ENCODE data around the gene SEPTIN10.

The SEPTIN10 gene

GRCh38 chr2:109527079-109527478, 86.7 kb downstream of the SEPTIN10 start:
- Histone ChIP-seq H3K27me3 (ENCODE audit: insufficient read depth, low read length) (no peaks in the 10 kb centered on the region), H3K4me3 (ENCODE audit: low read length) (no peak overlapping the region), H3K36me3 (ENCODE audit: insufficient read depth, low read length) (no peaks in the 10 kb centered on the region), H3K4me1 (ENCODE audit: insufficient read depth, low read length) (no peaks in the 10 kb centered on the region), H2AFZ (ENCODE audit: low read depth, low read length) (no peak overlapping the region), H3K9me3 (ENCODE audit: low read length) (no peaks in the 10 kb centered on the region)

- H3K4me3 ChIP-seq (ENCODE audit: low read length), result no peak overlapping the region
- no peaks in the 10 kb centered on the region for H3K9me3 ChIP-seq (ENCODE audit: low read length)
- H3K27me3 ChIP-seq (ENCODE audit: insufficient read depth, low read length), result no peaks in the 10 kb centered on the region
Measured at GRCh38 chr2:109526442-109526970, 87.3 kb downstream of the SEPTIN10 start.

GRCh38 chr2:109525836-109526235, 87.9 kb downstream of the SEPTIN10 start:
- no peaks in the 10 kb centered on the region for H3K36me3 ChIP-seq (ENCODE audit: insufficient read depth, low read length)
- H3K27me3 ChIP-seq (ENCODE audit: insufficient read depth, low read length), result no peaks in the 10 kb centered on the region
- no peaks in the 10 kb centered on the region for H3K4me1 ChIP-seq (ENCODE audit: insufficient read depth, low read length)
- H2AFZ ChIP-seq (ENCODE audit: low read depth, low read length), result no peak overlapping the region
- H3K4me3 ChIP-seq (ENCODE audit: low read length), result no peak overlapping the region
- H3K9me3 ChIP-seq (ENCODE audit: low read length), result no peaks in the 10 kb centered on the region

More at GRCh38 chr2:109526442-109526970, 87.3 kb downstream of the SEPTIN10 start:
- no peak overlapping the region for H2AFZ ChIP-seq (ENCODE audit: low read depth, low read length)
- H3K36me3 ChIP-seq (ENCODE audit: insufficient read depth, low read length), result no peaks in the 10 kb centered on the region
- no peaks in the 10 kb centered on the region for H3K4me1 ChIP-seq (ENCODE audit: insufficient read depth, low read length)

- Histone ChIP-seq H3K36me3 (ENCODE audit: insufficient read depth, low read length) (no peaks in the 10 kb centered on the region), H3K4me3 (ENCODE audit: low read length) (no peak overlapping the region), H3K9me3 (ENCODE audit: low read length) (no peaks in the 10 kb centered on the region), H2AFZ (ENCODE audit: low read depth, low read length) (no peak overlapping the region), H3K27me3 (ENCODE audit: insufficient read depth, low read length) (no peaks in the 10 kb centered on the region), H3K4me1 (ENCODE audit: insufficient read depth, low read length) (no peaks in the 10 kb centered on the region)
Measured at GRCh38 chr2:109523536-109524361, 90.0 kb downstream of the SEPTIN10 start.

DNA sequence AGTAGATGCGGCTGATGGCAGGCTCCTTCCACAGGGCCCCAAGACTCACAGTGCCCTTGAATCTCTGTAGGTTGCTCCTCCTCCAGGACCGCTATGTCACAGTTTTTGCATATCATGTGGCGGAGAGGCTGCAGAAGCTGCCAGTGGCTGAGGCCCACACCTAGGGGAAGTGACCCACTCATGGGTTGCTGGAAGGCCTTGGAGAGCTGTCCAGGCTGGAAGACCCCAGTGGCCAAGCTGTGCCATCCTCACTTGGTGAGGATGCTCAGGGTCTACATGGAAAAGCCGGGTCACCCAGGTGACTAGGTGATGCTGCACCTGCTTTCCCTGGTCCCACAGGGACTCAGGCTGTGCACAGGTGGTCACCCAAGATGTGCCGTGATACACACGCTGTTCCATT, 90.6 kb downstream of the SEPTIN10 start:
- Histone ChIP-seq H3K9me3 (ENCODE audit: low read length) (no peaks in the 10 kb centered on the region), H3K36me3 (ENCODE audit: insufficient read depth, low read length) (no peaks in the 10 kb centered on the region), H3K4me1 (ENCODE audit: insufficient read depth, low read length) (no peaks in the 10 kb centered on the region), H3K27me3 (ENCODE audit: insufficient read depth, low read length) (no peaks in the 10 kb centered on the region), H3K4me3 (ENCODE audit: low read length) (no peak overlapping the region), H2AFZ (ENCODE audit: low read depth, low read length) (no peak overlapping the region)

GRCh38 chr2:109522063-109522374, 91.7 kb downstream of the SEPTIN10 start:
- H3K4me1 ChIP-seq (ENCODE audit: insufficient read depth, low read length), result no peaks in the 10 kb centered on the region
- no peak overlapping the region for H2AFZ ChIP-seq (ENCODE audit: low read depth, low read length)
- no peaks in the 10 kb centered on the region for H3K27me3 ChIP-seq (ENCODE audit: insufficient read depth, low read length)
- H3K36me3 ChIP-seq (ENCODE audit: insufficient read depth, low read length), result no peaks in the 10 kb centered on the region
- no peak overlapping the region for H3K4me3 ChIP-seq (ENCODE audit: low read length)
- no peaks in the 10 kb centered on the region for H3K9me3 ChIP-seq (ENCODE audit: low read length)

GRCh38 chr2:109521233-109522062, 92.3 kb downstream of the SEPTIN10 start:
- no peaks in the 10 kb centered on the region for H3K4me1 ChIP-seq (ENCODE audit: insufficient read depth, low read length)
- no peaks in the 10 kb centered on the region for H3K36me3 ChIP-seq (ENCODE audit: insufficient read depth, low read length)
- H3K9me3 ChIP-seq (ENCODE audit: low read length), result no peaks in the 10 kb centered on the region
- no peak overlapping the region for H2AFZ ChIP-seq (ENCODE audit: low read depth, low read length)
- no peak overlapping the region for H3K4me3 ChIP-seq (ENCODE audit: low read length)
- H3K27me3 ChIP-seq (ENCODE audit: insufficient read depth, low read length), result no peaks in the 10 kb centered on the region

DNA sequence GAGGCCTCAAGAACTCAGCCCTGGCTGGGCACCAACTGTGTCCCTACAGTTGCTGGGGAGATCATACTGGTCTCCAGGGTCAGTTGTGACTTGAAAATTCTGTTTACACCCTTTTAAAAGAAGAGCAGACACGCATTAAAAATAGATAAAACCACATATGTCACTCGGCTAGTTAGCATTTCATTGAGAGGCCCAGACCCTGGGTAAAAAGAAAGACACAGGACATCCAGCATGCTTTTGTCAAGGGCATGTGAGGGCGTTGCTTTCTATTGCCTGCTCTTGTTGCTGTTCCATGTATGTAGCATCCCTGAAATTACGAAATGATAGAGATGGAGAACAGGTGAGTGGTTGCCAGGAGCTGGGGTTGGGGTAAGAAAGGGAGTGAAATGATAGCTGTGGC, 94.3 kb downstream of the SEPTIN10 start:
- Histone ChIP-seq H3K4me3 (ENCODE audit: low read length) (no peak overlapping the region), H2AFZ (ENCODE audit: low read depth, low read length) (no peak overlapping the region), H3K27me3 (ENCODE audit: insufficient read depth, low read length) (peaks cover 3% of the 10 kb centered on the region), H3K4me1 (ENCODE audit: insufficient read depth, low read length) (no peaks in the 10 kb centered on the region), H3K36me3 (ENCODE audit: insufficient read depth, low read length) (no peaks in the 10 kb centered on the region), H3K9me3 (ENCODE audit: low read length) (no peaks in the 10 kb centered on the region)

- peaks cover 6% of the 10 kb centered on the region for H3K27me3 ChIP-seq (ENCODE audit: insufficient read depth, low read length)
- H3K36me3 ChIP-seq (ENCODE audit: insufficient read depth, low read length), result no peaks in the 10 kb centered on the region
- no peaks in the 10 kb centered on the region for H3K4me1 ChIP-seq (ENCODE audit: insufficient read depth, low read length)
- no peaks in the 10 kb centered on the region for H3K9me3 ChIP-seq (ENCODE audit: low read length)
- H2AFZ ChIP-seq (ENCODE audit: low read depth, low read length), result no peak overlapping the region
- no peak overlapping the region for H3K4me3 ChIP-seq (ENCODE audit: low read length)
Measured at GRCh38 chr2:109517118-109517889, 96.5 kb downstream of the SEPTIN10 start.

DNA sequence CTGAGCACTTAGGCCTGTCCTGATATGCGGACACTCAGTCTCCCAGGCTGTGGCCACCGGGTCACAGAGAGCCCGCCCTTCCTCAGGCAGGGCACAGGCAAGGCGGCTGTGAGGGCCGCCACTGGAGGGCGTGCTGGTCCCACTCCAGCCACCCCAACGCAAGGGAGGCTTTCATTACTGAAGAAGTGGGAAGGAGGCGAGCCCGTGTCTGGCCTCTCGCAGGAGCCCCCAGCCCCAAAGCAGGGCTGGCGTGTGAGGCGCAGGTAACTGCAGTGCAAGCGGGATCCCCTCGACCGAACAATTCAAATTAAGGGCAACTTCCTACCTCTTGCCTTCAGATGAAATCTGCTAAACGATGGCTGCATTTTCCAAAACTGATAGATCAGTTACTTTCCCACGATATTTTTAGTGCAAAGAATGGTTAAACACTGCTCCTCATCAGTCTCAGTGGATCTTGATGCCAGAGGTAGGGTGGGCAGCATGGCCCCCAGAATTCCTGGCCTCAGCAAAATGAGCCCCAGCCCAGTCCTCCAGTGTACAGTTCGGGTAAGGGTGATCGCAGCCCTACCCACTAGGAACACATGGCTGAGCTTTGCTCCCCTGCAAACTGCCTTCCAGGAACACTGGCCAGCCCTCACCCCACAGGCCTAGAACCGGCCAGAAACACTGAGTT, 97.2 kb downstream of the SEPTIN10 start:
- Histone ChIP-seq H3K4me1 (ENCODE audit: insufficient read depth, low read length) (no peaks in the 10 kb centered on the region), H2AFZ (ENCODE audit: low read depth, low read length) (no peak overlapping the region), H3K27me3 (ENCODE audit: insufficient read depth, low read length) (peaks cover 6% of the 10 kb centered on the region), H3K4me3 (ENCODE audit: low read length) (no peak overlapping the region), H3K9me3 (ENCODE audit: low read length) (no peaks in the 10 kb centered on the region), H3K36me3 (ENCODE audit: insufficient read depth, low read length) (no peaks in the 10 kb centered on the region)

DNA sequence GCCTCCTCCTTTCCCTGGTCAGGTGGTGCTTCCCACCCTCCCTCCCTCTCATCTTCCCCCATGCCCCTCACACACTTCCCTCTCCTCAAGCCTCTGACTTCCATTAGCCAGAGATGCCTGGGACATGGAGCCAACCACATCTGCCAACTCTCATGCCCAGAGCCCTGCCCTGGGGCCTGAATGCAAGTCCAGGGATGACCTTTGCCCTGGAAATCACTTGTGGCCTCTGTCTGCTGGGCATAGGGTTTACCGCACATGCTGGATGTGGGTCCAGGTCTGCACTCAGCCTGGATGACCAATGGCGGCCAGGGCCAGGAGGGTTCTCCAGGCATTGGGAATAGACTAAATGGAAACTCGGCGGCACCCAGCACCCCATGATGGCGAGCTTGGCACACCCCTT, 98.9 kb downstream of the SEPTIN10 start:
- no peaks in the 10 kb centered on the region for H3K36me3 ChIP-seq (ENCODE audit: insufficient read depth, low read length)
- H2AFZ ChIP-seq (ENCODE audit: low read depth, low read length), result no peak overlapping the region
- H3K4me3 ChIP-seq (ENCODE audit: low read length), result no peak overlapping the region
- H3K4me1 ChIP-seq (ENCODE audit: insufficient read depth, low read length), result no peaks in the 10 kb centered on the region
- H3K27me3 ChIP-seq (ENCODE audit: insufficient read depth, low read length), result peaks cover 6% of the 10 kb centered on the region
- H3K9me3 ChIP-seq (ENCODE audit: low read length), result no peaks in the 10 kb centered on the region

DNA sequence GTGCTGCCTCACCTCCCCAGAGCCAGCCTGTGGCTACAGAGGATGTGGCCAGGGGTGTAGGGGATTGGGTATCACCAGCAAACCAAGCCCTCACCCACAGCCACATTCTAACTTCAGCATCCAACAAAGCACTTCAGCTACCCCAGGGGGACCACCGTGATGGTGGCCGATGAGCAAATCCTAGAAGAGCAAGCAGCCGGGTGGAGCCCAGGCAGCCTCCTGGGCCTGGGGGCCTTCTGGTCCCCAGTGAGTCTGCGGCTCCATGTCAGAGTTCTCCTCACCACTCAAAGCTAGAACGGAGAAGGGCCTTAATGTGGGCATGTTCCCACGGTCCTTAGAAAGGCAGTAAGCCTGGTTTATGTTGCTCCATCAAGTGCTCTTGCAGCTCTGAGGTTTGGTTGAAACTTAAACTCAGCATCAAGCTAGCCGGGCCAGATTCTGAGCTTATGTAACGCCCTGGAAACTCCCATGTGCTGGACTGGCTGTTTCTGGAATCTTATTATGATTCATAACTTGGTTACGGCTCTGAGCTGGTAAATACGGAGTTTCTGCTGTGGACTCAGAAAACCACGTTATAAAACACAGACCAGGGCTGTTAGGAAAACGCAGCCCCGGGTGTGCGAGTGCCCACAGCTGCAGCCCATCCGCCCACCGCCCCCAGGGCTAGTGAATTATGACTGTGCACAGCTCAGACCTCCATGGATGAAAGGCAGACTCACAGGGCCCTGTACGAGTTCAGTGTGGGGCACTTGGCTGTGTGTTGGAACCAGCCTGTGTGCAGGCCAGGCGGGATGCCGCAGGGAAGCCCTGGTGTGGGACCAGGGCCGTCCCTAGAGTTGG, 99.8 kb downstream of the SEPTIN10 start:
- no peaks in the 10 kb centered on the region for H3K4me1 ChIP-seq (ENCODE audit: insufficient read depth, low read length)
- H3K27me3 ChIP-seq (ENCODE audit: insufficient read depth, low read length), result peaks cover 6% of the 10 kb centered on the region
- no peak overlapping the region for H3K4me3 ChIP-seq (ENCODE audit: low read length)
- no peaks in the 10 kb centered on the region for H3K9me3 ChIP-seq (ENCODE audit: low read length)
- H3K36me3 ChIP-seq (ENCODE audit: insufficient read depth, low read length), result no peaks in the 10 kb centered on the region
- no peak overlapping the region for H2AFZ ChIP-seq (ENCODE audit: low read depth, low read length)
